GM23338 (cell line): Measurements from ENCODE around the gene CYBA. TPM values are rescaled to one million over a fixed set of nuclear protein-coding genes. Genes with fewer than 3 reads are reported as not detected.

Source experiments
- ATAC-seq: fragments of 200-7000 bp; cut with Tn5 transposase; 3 replicates; pipeline ENCODE4 v1.9.1; 2020
- DNase-seq: peaks from one replicate; pipeline ENCODE4 v3.0.0-alpha.2; 2015; ENCODE audit warnings: low spot score
- H2AFZ ChIP-seq: fragments of 200-600 bp; sonication (generic); 2 replicates; pipeline ENCODE4 v1.8.0; 2016; ENCODE audit warnings: antibody characterized with exemption, mild to moderate bottlenecking, moderate library complexity
- H3F3A ChIP-seq: fragments of 200-600 bp; sonication (generic); replicated peaks from 2 replicates; pipeline ENCODE4 v1.8.0; 2017; ENCODE audit warnings: antibody characterized with exemption, mixed run types, low read depth
- H3K27ac ChIP-seq: fragments of 200-600 bp; sonication (generic); 2 replicates; pipeline ENCODE4 v1.6.1; 2016; ENCODE audit warnings: low read depth
- H3K27me3 ChIP-seq: fragments of 200-600 bp; sonication (generic); 2 replicates; pipeline ENCODE4 v1.8.0; 2016; ENCODE audit warnings: mild to moderate bottlenecking, mixed run types, moderate library complexity; ENCODE audit not compliant: insufficient read depth
- H3K36me3 ChIP-seq: fragments of 200-600 bp; sonication (generic); 2 replicates; pipeline ENCODE4 v1.8.0; 2016; ENCODE audit warnings: mild to moderate bottlenecking; ENCODE audit not compliant: insufficient read depth
- H3K4me1 ChIP-seq: fragments of 200-600 bp; sonication (generic); 2 replicates; pipeline ENCODE4 v1.8.0; 2016; ENCODE audit warnings: mild to moderate bottlenecking, moderate library complexity; ENCODE audit not compliant: insufficient read depth
- H3K4me2 ChIP-seq: fragments of 200-600 bp; sonication (generic); 2 replicates; pipeline ENCODE4 v1.7.1; 2017; ENCODE audit warnings: mixed run types
- H3K4me3 ChIP-seq: fragments of 200-600 bp; sonication (generic); 2 replicates; pipeline ENCODE4 v1.6.1; 2016; ENCODE audit warnings: mixed run types
- H3K79me2 ChIP-seq: fragments of 200-600 bp; sonication (generic); replicated peaks from 2 replicates; pipeline ENCODE4 v1.8.0; 2017; ENCODE audit warnings: mild to moderate bottlenecking; ENCODE audit not compliant: insufficient read depth
- H3K9me2 ChIP-seq: fragments of 200-600 bp; sonication (generic); 2 replicates; pipeline ENCODE4 v1.8.0; 2017; ENCODE audit not compliant: insufficient read depth
- H4K20me1 ChIP-seq: fragments of 200-600 bp; sonication (generic); replicated peaks from 2 replicates; pipeline ENCODE4 v1.8.0; 2017; ENCODE audit warnings: mild to moderate bottlenecking; ENCODE audit not compliant: insufficient read depth
- H3K27ac Mint-ChIP-seq: 2 replicates; pipeline ENCODE4 v1.8.0; 2020; ENCODE audit warnings: inconsistent platforms, mild to moderate bottlenecking, moderate library complexity, mixed read lengths
- H3K27me3 Mint-ChIP-seq: 3 replicates; pipeline ENCODE4 v1.8.0; 2022; ENCODE audit warnings: low read depth, mild to moderate bottlenecking, moderate library complexity, mixed read lengths, inconsistent platforms; ENCODE audit not compliant: insufficient read depth, poor library complexity
- H3K36me3 Mint-ChIP-seq: 3 replicates; pipeline ENCODE4 v1.8.0; 2021; ENCODE audit warnings: low read depth, mild to moderate bottlenecking, inconsistent platforms, moderate library complexity, mixed read lengths
- H3K4me1 Mint-ChIP-seq: 3 replicates; pipeline ENCODE4 v1.8.0; 2020; ENCODE audit warnings: mild to moderate bottlenecking, inconsistent platforms, mixed read lengths
- H3K4me3 Mint-ChIP-seq: 3 replicates; pipeline ENCODE4 v1.8.0; 2021; ENCODE audit warnings: moderate library complexity, mild to moderate bottlenecking, inconsistent platforms, mixed read lengths
- H3K9me3 Mint-ChIP-seq: 3 replicates; pipeline ENCODE4 v1.8.0; 2020; ENCODE audit warnings: moderate library complexity, mild to moderate bottlenecking, inconsistent platforms, mixed read lengths
- EZH2phosphoT487 ChIP-seq: fragments of 200-600 bp; sonication (generic); IDR thresholded peaks from one replicate; pipeline ENCODE4 v1.8.1; 2018; ENCODE audit warnings: antibody characterized with exemption; ENCODE audit not compliant: unreplicated experiment
- JUNB ChIP-seq: IDR thresholded peaks from one replicate; pipeline ENCODE4 v1.6.1; 2016; ENCODE audit warnings: antibody characterized with exemption; ENCODE audit not compliant: unreplicated experiment
- NANOG ChIP-seq: IDR thresholded peaks from 2 replicates; pipeline ENCODE4 v1.6.1; 2016; ENCODE audit warnings: antibody characterized with exemption, borderline replicate concordance
- POLR2AphosphoS5 ChIP-seq: IDR thresholded peaks from 2 replicates; pipeline ENCODE4 v1.6.1; 2016; ENCODE audit warnings: antibody characterized with exemption, low read depth
- REST ChIP-seq: IDR thresholded peaks from one replicate; pipeline ENCODE4 v1.6.1; 2018; ENCODE audit warnings: antibody characterized with exemption; ENCODE audit not compliant: unreplicated experiment
- STAT1 ChIP-seq: IDR thresholded peaks from one replicate; pipeline ENCODE4 v1.6.1; 2016; ENCODE audit warnings: antibody characterized with exemption; ENCODE audit not compliant: unreplicated experiment
- ZNF114 ChIP-seq: fragments of 250-450 bp; sonication (Bioruptor Pico); IDR thresholded peaks from 2 replicates; pipeline ENCODE4 v1.5.0; 2020; ENCODE audit warnings: mild to moderate bottlenecking, moderate library complexity
- ZNF331 ChIP-seq: fragments of 250-450 bp; sonication (Bioruptor Pico); IDR thresholded peaks from 2 replicates; pipeline ENCODE4 v1.5.0; 2020; ENCODE audit warnings: low read depth, mild to moderate bottlenecking, moderate library complexity
- polyA plus RNA-seq: library from polyadenylated mRNA; unstranded; fragments of >200 nt; fragmentation: Nextera tagmentation; extraction: Ambion mirVana; gene quantifications from 2 replicates; pipeline ENCODE4 v1.2.1, GENCODE V29; 2016
- total RNA-seq: library from RNA; depleted of rRNA; stranded (reverse); fragments of >200 nt; shearing (Covaris generic); gene quantifications from 2 replicates; pipeline ENCODE4 v1.2.3, GENCODE V29; 2014
- TF ChIP-seq, protein P1 (sequence below), 2 experiments: fragments of 200-600 bp in 1 of 2; sonication (generic) in 1 of 2; conservative IDR thresholded peaks; 2 replicates each; pipeline versions ENCODE4 v1.5.1 to v1.6.1; 2016 to 2017; ENCODE audit warnings: antibody characterized with exemption in 2 of 2, low read depth in 2 of 2, mild to moderate bottlenecking in 2 of 2, moderate library complexity in 1 of 2
- TF ChIP-seq, protein P2 (sequence below): fragments of 250-450 bp; sonication (Bioruptor Pico); IDR thresholded peaks from 2 replicates; pipeline ENCODE4 v1.5.0; 2020; ENCODE audit warnings: mild to moderate bottlenecking, moderate library complexity

The CYBA gene
- total and polyA plus RNA-seq, 2 experiments from 2014 or later, result 275 to 281 TPM

DNA sequence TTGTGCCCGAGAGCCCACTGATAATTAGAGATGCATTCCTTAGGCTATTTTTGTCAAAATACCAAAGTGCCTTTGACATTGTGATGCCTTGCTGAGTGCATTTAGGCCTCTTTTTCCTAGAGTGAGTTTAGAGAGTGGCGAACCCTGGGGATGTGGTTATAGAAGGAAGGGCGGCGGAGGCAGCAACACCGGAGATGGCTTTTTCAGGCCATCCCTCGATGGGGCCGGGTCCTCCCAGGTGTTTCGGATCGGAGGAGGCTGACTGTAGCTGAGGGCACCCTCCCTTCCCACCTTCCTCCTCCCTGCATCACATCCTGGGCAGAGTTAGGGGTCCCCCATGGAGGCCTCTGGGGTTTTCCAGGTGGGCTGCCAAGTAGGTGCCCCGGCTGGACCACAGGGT, 42.0 kb upstream of the CYBA start:
- H3K4me2 ChIP-seq, result no peak overlapping the region
- ATAC-seq (no peak), DNase-seq (no peak)
- Mint-ChIP-seq H3K27ac (no peak overlapping the region), H3K27me3 (peaks cover 13% of the 10 kb centered on the region), H3K36me3 (no peaks in the 10 kb centered on the region), H3K4me3 (no peak overlapping the region), H3K9me3 (no peaks in the 10 kb centered on the region), H3K4me1 (peaks cover 9% of the 10 kb centered on the region)
- TF ChIP-seq, protein P1, sequence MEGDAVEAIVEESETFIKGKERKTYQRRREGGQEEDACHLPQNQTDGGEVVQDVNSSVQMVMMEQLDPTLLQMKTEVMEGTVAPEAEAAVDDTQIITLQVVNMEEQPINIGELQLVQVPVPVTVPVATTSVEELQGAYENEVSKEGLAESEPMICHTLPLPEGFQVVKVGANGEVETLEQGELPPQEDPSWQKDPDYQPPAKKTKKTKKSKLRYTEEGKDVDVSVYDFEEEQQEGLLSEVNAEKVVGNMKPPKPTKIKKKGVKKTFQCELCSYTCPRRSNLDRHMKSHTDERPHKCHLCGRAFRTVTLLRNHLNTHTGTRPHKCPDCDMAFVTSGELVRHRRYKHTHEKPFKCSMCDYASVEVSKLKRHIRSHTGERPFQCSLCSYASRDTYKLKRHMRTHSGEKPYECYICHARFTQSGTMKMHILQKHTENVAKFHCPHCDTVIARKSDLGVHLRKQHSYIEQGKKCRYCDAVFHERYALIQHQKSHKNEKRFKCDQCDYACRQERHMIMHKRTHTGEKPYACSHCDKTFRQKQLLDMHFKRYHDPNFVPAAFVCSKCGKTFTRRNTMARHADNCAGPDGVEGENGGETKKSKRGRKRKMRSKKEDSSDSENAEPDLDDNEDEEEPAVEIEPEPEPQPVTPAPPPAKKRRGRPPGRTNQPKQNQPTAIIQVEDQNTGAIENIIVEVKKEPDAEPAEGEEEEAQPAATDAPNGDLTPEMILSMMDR (conservative IDR thresholded peaks at IDR 0.05; ENCODE audit: low read depth in 2 of 2), result no peak
- TF ChIP-seq ZNF114 (no peak), JUNB (no peak), POLR2AphosphoS5 (no peak)
- no peaks in the 10 kb centered on the region for H3F3A ChIP-seq
- H3K4me1 ChIP-seq, result no peaks in the 10 kb centered on the region
- H3K27ac ChIP-seq, result no peak overlapping the region
- H3K4me3 ChIP-seq, result no peak overlapping the region
- no peaks in the 10 kb centered on the region for H3K9me2 ChIP-seq
- H3K36me3 ChIP-seq, result no peaks in the 10 kb centered on the region
- no peak overlapping the region for H2AFZ ChIP-seq
- no peaks in the 10 kb centered on the region for H3K79me2 ChIP-seq
- H4K20me1 ChIP-seq, result no peaks in the 10 kb centered on the region
- H3K27me3 ChIP-seq, result no peaks in the 10 kb centered on the region

DNA sequence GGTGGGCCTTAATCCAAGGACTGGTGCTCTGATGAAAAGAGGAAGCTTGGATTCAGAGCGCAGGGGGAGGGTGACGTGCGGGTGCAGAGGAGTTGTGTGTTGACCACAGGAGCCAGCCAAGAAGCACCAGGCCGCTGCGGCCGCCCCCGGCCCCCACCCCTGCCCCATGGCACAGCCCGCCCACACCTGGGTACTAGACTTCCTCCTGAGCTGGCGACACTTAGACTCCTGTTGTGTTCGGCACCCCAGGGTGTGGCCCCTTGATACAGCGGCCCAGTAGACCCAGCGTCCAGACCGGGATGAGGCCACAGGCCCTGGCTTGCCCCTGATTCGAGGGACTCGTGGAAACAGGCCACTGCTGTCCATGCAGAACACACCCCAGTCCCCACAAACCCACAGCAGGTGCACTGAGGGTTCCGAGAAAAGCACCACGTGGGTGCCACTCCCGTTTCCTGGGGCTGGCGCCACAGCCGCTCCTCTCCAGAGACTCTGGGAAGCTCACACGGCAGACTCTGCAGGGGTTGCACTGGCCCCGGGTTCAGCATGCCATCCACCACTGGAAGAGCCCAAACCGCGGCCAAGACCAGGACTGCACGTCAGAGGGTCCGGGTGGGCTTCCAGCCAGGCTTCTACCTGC, 41.2 kb upstream of the CYBA start:
- Mint-ChIP-seq H3K36me3 (no peaks in the 10 kb centered on the region), H3K27ac (no peak overlapping the region), H3K9me3 (no peaks in the 10 kb centered on the region), H3K27me3 (peaks cover 18% of the 10 kb centered on the region), H3K4me1 (peaks cover 9% of the 10 kb centered on the region), H3K4me3 (no peak overlapping the region)
- 0 out of 2 replicates have a peak, but pooled peaks cover under 1% of the 10 kb centered on the region for H3F3A ChIP-seq
- H3K36me3 ChIP-seq, result no peaks in the 10 kb centered on the region
- H3K9me2 ChIP-seq, result no peaks in the 10 kb centered on the region
- no peak for ATAC-seq
- DNase-seq, result no peak
- no peak overlapping the region for H3K4me3 ChIP-seq
- H2AFZ ChIP-seq, result no peak overlapping the region
- no peak overlapping the region for H3K4me2 ChIP-seq
- H3K27ac ChIP-seq, result no peak overlapping the region
- H4K20me1 ChIP-seq, result no peaks in the 10 kb centered on the region
- no peaks in the 10 kb centered on the region for H3K4me1 ChIP-seq
- peaks cover 7% of the 10 kb centered on the region for H3K27me3 ChIP-seq
- no peaks in the 10 kb centered on the region for H3K79me2 ChIP-seq
- TF ChIP-seq JUNB (no peak), EZH2phosphoT487 (no peak), ZNF331 (no peak), NANOG (no peak), REST (no peak), STAT1 (no peak)
- TF ChIP-seq, protein P2, sequence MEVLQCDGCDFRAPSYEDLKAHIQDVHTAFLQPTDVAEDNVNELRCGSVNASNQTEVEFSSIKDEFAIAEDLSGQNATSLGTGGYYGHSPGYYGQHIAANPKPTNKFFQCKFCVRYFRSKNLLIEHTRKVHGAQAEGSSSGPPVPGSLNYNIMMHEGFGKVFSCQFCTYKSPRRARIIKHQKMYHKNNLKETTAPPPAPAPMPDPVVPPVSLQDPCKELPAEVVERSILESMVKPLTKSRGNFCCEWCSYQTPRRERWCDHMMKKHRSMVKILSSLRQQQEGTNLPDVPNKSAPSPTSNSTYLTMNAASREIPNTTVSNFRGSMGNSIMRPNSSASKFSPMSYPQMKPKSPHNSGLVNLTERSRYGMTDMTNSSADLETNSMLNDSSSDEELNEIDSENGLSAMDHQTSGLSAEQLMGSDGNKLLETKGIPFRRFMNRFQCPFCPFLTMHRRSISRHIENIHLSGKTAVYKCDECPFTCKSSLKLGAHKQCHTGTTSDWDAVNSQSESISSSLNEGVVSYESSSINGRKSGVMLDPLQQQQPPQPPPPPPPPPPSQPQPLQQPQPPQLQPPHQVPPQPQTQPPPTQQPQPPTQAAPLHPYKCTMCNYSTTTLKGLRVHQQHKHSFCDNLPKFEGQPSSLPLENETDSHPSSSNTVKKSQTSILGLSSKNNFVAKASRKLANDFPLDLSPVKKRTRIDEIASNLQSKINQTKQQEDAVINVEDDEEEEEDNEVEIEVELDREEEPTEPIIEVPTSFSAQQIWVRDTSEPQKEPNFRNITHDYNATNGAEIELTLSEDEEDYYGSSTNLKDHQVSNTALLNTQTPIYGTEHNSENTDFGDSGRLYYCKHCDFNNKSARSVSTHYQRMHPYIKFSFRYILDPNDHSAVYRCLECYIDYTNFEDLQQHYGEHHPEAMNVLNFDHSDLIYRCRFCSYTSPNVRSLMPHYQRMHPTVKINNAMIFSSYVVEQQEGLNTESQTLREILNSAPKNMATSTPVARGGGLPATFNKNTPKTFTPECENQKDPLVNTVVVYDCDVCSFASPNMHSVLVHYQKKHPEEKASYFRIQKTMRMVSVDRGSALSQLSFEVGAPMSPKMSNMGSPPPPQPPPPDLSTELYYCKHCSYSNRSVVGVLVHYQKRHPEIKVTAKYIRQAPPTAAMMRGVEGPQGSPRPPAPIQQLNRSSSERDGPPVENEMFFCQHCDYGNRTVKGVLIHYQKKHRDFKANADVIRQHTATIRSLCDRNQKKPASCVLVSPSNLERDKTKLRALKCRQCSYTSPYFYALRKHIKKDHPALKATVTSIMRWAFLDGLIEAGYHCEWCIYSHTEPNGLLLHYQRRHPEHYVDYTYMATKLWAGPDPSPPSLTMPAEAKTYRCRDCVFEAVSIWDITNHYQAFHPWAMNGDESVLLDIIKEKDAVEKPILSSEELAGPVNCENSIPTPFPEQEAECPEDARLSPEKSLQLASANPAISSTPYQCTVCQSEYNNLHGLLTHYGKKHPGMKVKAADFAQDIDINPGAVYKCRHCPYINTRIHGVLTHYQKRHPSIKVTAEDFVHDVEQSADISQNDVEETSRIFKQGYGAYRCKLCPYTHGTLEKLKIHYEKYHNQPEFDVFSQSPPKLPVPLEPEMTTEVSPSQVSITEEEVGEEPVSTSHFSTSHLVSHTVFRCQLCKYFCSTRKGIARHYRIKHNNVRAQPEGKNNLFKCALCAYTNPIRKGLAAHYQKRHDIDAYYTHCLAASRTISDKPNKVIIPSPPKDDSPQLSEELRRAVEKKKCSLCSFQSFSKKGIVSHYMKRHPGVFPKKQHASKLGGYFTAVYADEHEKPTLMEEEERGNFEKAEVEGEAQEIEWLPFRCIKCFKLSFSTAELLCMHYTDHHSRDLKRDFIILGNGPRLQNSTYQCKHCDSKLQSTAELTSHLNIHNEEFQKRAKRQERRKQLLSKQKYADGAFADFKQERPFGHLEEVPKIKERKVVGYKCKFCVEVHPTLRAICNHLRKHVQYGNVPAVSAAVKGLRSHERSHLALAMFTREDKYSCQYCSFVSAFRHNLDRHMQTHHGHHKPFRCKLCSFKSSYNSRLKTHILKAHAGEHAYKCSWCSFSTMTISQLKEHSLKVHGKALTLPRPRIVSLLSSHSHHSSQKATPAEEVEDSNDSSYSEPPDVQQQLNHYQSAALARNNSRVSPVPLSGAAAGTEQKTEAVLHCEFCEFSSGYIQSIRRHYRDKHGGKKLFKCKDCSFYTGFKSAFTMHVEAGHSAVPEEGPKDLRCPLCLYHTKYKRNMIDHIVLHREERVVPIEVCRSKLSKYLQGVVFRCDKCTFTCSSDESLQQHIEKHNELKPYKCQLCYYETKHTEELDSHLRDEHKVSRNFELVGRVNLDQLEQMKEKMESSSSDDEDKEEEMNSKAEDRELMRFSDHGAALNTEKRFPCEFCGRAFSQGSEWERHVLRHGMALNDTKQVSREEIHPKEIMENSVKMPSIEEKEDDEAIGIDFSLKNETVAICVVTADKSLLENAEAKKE, result no peak
